ENCODE data around the gene C1QTNF3.

Gene C1QTNF3

GRCh38 chr5:33997331-33997983 lies 45.6 kb downstream of the C1QTNF3 start:
- peak; percentile 83 for DNase-seq (ENCODE audit: low spot score)

DNA sequence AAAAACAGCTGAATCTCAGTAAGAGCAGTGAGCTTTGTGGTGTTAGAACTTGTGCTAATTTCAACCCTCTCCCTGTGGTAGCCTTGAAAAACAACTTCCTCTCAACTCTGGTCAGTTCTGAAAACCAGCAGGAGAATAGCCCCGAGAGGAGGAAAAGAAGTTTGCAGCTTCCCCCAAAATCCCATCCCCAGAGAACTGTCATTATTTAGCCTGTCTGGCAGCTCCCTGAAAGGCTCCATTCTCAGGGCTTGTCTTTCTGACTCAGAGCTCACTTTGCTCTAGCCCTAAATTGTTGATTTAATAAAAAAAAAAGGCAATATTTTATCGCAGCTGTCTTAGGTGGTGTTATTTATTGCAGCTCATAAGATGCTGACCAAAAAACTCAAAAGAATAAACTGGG lies 47.1 kb downstream of the C1QTNF3 start:
- DNase-seq (ENCODE audit: low spot score): no peak

GRCh38 chr5:33994845-33995244 lies 48.2 kb downstream of the C1QTNF3 start:
- peak; percentile 70 for DNase-seq (ENCODE audit: low spot score)

GRCh38 chr5:33992864-33993263 lies 50.1 kb downstream of the C1QTNF3 start:
- DNase-seq (ENCODE audit: low spot score): no peak

DNA sequence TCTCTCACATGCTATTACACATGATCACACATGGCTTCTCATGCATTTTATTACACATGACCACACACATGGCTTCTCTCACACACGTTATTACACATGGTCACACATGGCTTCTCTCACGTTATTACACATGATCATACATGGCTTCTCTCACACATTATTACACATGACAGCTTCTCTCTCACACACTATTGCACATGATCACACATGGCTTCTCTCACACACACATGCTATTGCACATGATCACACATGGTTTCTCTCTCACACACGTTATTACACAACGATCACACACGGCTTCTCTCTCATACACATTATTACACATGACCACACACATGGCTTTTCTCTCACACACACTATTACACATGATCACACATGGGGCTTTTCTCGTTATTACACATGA lies 57.6 kb downstream of the C1QTNF3 start:
- DNase-seq (ENCODE audit: low spot score): no peak

GRCh38 chr5:33984671-33985124 lies 58.3 kb downstream of the C1QTNF3 start, which contains the start of gene SLC45A2:
Gene SLC45A2, minus strand, starts transcription at chr5:33984693. Its CDS starts 110 bp downstream, at chr5:33984583.
- no peak for DNase-seq (ENCODE audit: low spot score)

DNA sequence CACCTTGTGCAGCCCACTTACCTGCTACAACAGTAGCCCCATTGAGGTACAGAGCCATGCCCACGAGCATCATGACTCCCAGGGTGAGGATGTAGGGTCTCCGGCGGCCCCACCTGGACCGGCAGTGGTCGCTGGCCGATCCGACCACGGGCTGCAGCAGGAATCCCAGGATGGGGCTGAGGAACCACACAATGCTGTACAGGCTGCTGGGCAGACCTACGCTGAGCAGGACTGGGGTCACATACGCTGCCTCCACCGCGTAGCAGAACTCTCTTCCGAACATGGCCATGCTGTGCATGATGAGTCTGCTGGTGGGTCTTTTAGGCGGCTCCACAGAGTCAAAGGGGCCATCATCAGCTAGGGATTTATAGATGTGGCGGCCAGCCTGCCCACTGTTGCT lies 58.8 kb downstream of the C1QTNF3 start:
- DNase-seq (ENCODE audit: low spot score): no peak

DNA sequence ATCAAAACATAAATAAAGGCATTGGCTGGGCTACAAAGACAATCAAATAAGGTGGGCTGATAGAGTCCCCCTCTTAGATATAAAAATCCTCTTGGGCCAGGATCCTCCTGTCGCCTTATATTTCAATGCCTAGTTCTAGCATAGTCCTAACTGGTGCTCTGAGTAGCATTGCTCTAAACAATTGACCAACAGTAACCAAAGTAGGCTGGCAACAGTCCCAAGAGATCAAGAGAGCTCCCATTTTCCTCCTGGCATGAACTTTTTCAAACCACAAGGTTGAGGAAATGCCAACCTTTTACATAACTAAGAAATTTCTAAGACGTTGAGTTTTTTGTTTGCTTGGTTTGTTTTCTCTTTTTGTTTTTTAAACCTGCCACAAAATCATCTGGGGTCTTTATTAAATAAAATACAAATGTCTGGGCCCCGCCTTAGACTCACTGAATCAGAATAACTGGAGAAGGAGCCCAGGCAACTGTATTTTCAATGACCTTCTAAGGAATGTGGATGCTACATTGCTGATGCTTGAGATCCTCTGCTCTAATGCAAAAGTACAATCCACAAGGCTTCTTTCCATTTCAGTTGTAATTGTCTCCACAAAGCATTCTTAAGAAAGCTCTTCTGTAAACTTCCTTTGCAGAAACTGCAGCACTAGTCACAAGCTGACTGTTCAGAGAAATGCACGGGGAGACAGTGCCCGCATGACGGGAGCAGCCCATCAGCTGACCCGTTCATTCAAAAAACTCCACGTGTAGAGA lies 61.4 kb downstream of the C1QTNF3 start:
- DNase-seq (ENCODE audit: low spot score): peak; percentile 27

DNA sequence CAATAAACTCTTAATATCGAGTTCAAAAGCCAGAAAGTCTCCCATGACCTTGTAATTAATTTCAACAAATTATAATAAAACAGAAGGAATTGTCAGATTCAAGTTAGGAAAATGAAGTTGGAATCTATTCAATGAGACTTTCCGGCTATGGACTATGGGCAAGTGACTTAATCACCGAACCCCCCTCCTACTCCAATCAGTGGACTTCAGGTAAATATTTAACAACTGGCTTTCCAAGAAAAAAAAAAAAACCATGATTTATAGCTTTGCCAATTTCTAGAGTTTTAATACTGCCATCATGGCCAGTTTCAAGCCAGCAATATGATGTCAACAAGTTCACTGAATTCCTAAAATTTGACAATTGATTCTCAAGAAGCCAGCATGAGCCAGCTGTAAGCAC lies 63.0 kb downstream of the C1QTNF3 start:
- DNase-seq (ENCODE audit: low spot score): no peak

- DNase-seq (ENCODE audit: low spot score): no peak
These were observed 64.7 kb downstream of the C1QTNF3 start for GRCh38 chr5:33978306-33978705.

- DNase-seq (ENCODE audit: low spot score): no peak
These were observed 66.7 kb downstream of the C1QTNF3 start for GRCh38 chr5:33976307-33976706.

DNA sequence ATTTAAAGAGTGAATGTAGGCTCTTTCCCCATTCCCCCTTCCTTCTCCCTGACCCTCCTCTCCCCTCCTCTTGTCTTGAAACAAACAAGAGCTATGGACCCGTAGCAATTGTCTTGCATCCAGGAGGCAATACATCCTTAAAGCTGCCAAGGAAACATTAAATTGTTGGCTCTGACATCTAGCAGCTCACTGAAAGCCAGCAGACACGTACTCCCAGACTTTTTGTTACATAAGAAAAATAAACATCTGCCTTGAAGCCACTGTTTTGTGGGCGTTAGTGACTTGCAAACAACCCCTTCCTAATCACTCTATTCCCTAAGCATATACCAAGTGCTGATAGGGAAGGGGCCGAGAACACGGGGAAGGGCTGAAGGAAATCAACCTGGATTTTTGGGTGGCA lies 67.2 kb downstream of the C1QTNF3 start:
- peak; percentile 28 for DNase-seq (ENCODE audit: low spot score)

GRCh38 chr5:33973271-33973670 lies 69.7 kb downstream of the C1QTNF3 start:
- DNase-seq (ENCODE audit: low spot score): no peak

- peak; percentile 87 for DNase-seq (ENCODE audit: low spot score)
These were observed 73.2 kb downstream of the C1QTNF3 start for GRCh38 chr5:33969572-33970452.

- DNase-seq (ENCODE audit: low spot score): no peak
These were observed 74.6 kb downstream of the C1QTNF3 start for GRCh38 chr5:33968211-33969005.
